Mesothelial cell of epicardium (in vitro differentiated cells): Measurements from ENCODE around the gene SLCO3A1. TPM values are rescaled to one million over a fixed set of nuclear protein-coding genes. Genes with fewer than 3 reads are reported as not detected.

Source experiments
- DNase-seq, 2 experiments: peaks; one replicate each; pipeline ENCODE4 v3.0.0; 2021; ENCODE audit warnings: low spot score in 2 of 2; ENCODE audit not compliant: unreplicated experiment in 2 of 2
- H3K27ac Mint-ChIP-seq: 2 replicates; pipeline ENCODE4 v1.8.0; 2021; ENCODE audit warnings: mixed read lengths
- H3K27me3 Mint-ChIP-seq: 2 replicates; pipeline ENCODE4 v1.8.0; 2021; ENCODE audit warnings: low read depth, mixed read lengths
- H3K36me3 Mint-ChIP-seq: 2 replicates; pipeline ENCODE4 v1.8.0; 2021; ENCODE audit warnings: mixed read lengths
- H3K4me1 Mint-ChIP-seq: 2 replicates; pipeline ENCODE4 v1.8.0; 2021; ENCODE audit warnings: mixed read lengths
- H3K4me3 Mint-ChIP-seq: 2 replicates; pipeline ENCODE4 v1.8.0; 2021; ENCODE audit warnings: mild to moderate bottlenecking, moderate library complexity, mixed read lengths
- H3K9me3 Mint-ChIP-seq: 2 replicates; pipeline ENCODE4 v1.8.0; 2021; ENCODE audit warnings: mixed read lengths
- CTCF ChIP-seq: fragments of 200-600 bp; sonication (generic); IDR thresholded peaks from one replicate; pipeline ENCODE4 v1.5.0; 2021; ENCODE audit warnings: antibody characterized with exemption; ENCODE audit not compliant: unreplicated experiment
- total RNA-seq: library from RNA; stranded (reverse); gene quantifications from 3 replicates; pipeline ENCODE4 v1.2.1, GENCODE V29; 2021

Gene SLCO3A1
- total RNA-seq, 1 donor from 2014 or later = 1.9 TPM

GRCh38 chr15:92124657-92125010 is 271.1 kb downstream of the SLCO3A1 start:
- Mint-ChIP-seq H3K4me1 (peaks cover 46% of the 10 kb centered on the region), H3K9me3 (peaks cover 8% of the 10 kb centered on the region), H3K36me3 (peaks cover 7% of the 10 kb centered on the region), H3K27me3 (peaks cover 29% of the 10 kb centered on the region), H3K27ac (no peak overlapping the region), H3K4me3 (no peak overlapping the region)
- DNase-seq = no peak
- TF ChIP-seq CTCF = no peak

GRCh38 chr15:92128788-92129187 is 275.3 kb downstream of the SLCO3A1 start:
- Mint-ChIP-seq H3K9me3 (no peaks in the 10 kb centered on the region), H3K36me3 (no peaks in the 10 kb centered on the region), H3K27ac (no peak overlapping the region), H3K4me1 (peaks cover 55% of the 10 kb centered on the region), H3K27me3 (peaks cover 28% of the 10 kb centered on the region), H3K4me3 (no peak overlapping the region)
- DNase-seq = no peak
- TF ChIP-seq CTCF = no peak

GRCh38 chr15:92130244-92130643 is 276.7 kb downstream of the SLCO3A1 start:
- Mint-ChIP-seq H3K9me3 (no peaks in the 10 kb centered on the region), H3K27ac (peak overlapping the region; percentile 31), H3K36me3 (no peaks in the 10 kb centered on the region), H3K27me3 (peaks cover 28% of the 10 kb centered on the region), H3K4me3 (no peak overlapping the region), H3K4me1 (peaks cover 54% of the 10 kb centered on the region)
- DNase-seq = no peak
- no peak for TF ChIP-seq CTCF

- DNase-seq = no peak
- Mint-ChIP-seq H3K9me3 (no peaks in the 10 kb centered on the region), H3K4me3 (no peak overlapping the region), H3K36me3 (no peaks in the 10 kb centered on the region), H3K4me1 (peaks cover 59% of the 10 kb centered on the region), H3K27ac (peak overlapping the region; percentile 77), H3K27me3 (peaks cover 24% of the 10 kb centered on the region)
- TF ChIP-seq CTCF = no peak
These were observed 277.4 kb downstream of the SLCO3A1 start for GRCh38 chr15:92130906-92131305.

GRCh38 chr15:92132982-92133755 is 279.7 kb downstream of the SLCO3A1 start:
- peak overlapping the region; percentile 31 for H3K27ac Mint-ChIP-seq
- H3K27me3 Mint-ChIP-seq = peaks cover 5% of the 10 kb centered on the region
- TF ChIP-seq CTCF = no peak
- no peak overlapping the region for H3K4me3 Mint-ChIP-seq
- peaks cover 60% of the 10 kb centered on the region for H3K4me1 Mint-ChIP-seq
- H3K9me3 Mint-ChIP-seq = no peaks in the 10 kb centered on the region
- H3K36me3 Mint-ChIP-seq = no peaks in the 10 kb centered on the region
- DNase-seq = no peak
